GM23338 (cell line): ENCODE data around the gene AGMAT.

Experiments used
- CREB1 ChIP-seq: fragments of 250-450 bp; sonication (Bioruptor Pico); IDR thresholded peaks from 2 replicates; pipeline ENCODE4 v1.5.0; 2020; ENCODE audit warnings: low read depth, mild to moderate bottlenecking, moderate library complexity
- CTCF ChIP-seq, 2 experiments: fragments of 200-600 bp in 1 of 2; sonication (generic) in 1 of 2; conservative IDR thresholded peaks; 2 replicates each; pipeline versions ENCODE4 v1.5.1 to v1.6.1; 2016 to 2017; ENCODE audit warnings: antibody characterized with exemption in 2 of 2, low read depth in 2 of 2, mild to moderate bottlenecking in 2 of 2, moderate library complexity in 1 of 2
- ETS1 ChIP-seq: IDR thresholded peaks from 2 replicates; pipeline ENCODE4 v1.6.1; 2016; ENCODE audit warnings: antibody characterized with exemption
- EZH2 ChIP-seq: fragments of 200-600 bp; sonication (generic); IDR thresholded peaks from one replicate; pipeline ENCODE4 v1.8.0; 2017; ENCODE audit warnings: antibody characterized with exemption, mild to moderate bottlenecking, low read depth; ENCODE audit not compliant: unreplicated experiment
- EZH2phosphoT487 ChIP-seq: fragments of 200-600 bp; sonication (generic); IDR thresholded peaks from one replicate; pipeline ENCODE4 v1.8.1; 2018; ENCODE audit warnings: antibody characterized with exemption; ENCODE audit not compliant: unreplicated experiment
- JUNB ChIP-seq: IDR thresholded peaks from one replicate; pipeline ENCODE4 v1.6.1; 2016; ENCODE audit warnings: antibody characterized with exemption; ENCODE audit not compliant: unreplicated experiment
- POLR2AphosphoS5 ChIP-seq: IDR thresholded peaks from 2 replicates; pipeline ENCODE4 v1.6.1; 2016; ENCODE audit warnings: antibody characterized with exemption, low read depth
- REST ChIP-seq: IDR thresholded peaks from one replicate; pipeline ENCODE4 v1.6.1; 2018; ENCODE audit warnings: antibody characterized with exemption; ENCODE audit not compliant: unreplicated experiment
- STAT1 ChIP-seq: IDR thresholded peaks from one replicate; pipeline ENCODE4 v1.6.1; 2016; ENCODE audit warnings: antibody characterized with exemption; ENCODE audit not compliant: unreplicated experiment
- ZNF114 ChIP-seq: fragments of 250-450 bp; sonication (Bioruptor Pico); IDR thresholded peaks from 2 replicates; pipeline ENCODE4 v1.5.0; 2020; ENCODE audit warnings: mild to moderate bottlenecking, moderate library complexity
- ZNF331 ChIP-seq: fragments of 250-450 bp; sonication (Bioruptor Pico); IDR thresholded peaks from 2 replicates; pipeline ENCODE4 v1.5.0; 2020; ENCODE audit warnings: low read depth, mild to moderate bottlenecking, moderate library complexity

- no peak for TF ChIP-seq CTCF (conservative IDR thresholded peaks at IDR 0.05; ENCODE audit: low read depth in 2 of 2)
- no peak for TF ChIP-seq REST
- peak; percentile 87 for TF ChIP-seq POLR2AphosphoS5
- no peak for TF ChIP-seq EZH2
- TF ChIP-seq EZH2phosphoT487 = no peak
- TF ChIP-seq CREB1 = no peak
- TF ChIP-seq JUNB = no peak
- TF ChIP-seq ZNF114 (CRISPR knock-in tag) = no peak
- TF ChIP-seq ETS1 = no peak
- no peak for TF ChIP-seq STAT1
- no peak for TF ChIP-seq ZNF331 (CRISPR knock-in tag)
Observed at GRCh38 chr1:15524021-15524282, 60.9 kb downstream of the AGMAT start, which contains the start of gene CASP9.
